MG63 (cell line): Measurements from ENCODE around the gene PPP1R3F. TPM values are rescaled to one million over a fixed set of nuclear protein-coding genes. Genes with fewer than 3 reads are reported as not detected.
A peak's percentile ranks its signal among the peaks of the same experiment; 100 is the strongest.

Source experiments
- DNase-seq: peaks from one replicate; pipeline ENCODE4 v3.0.0-alpha.2; 2020
- H3K27me3 ChIP-seq: fragments of 250-450 bp; sonication (Bioruptor Pico); 2 replicates; pipeline ENCODE4 v1.5.1; 2020; ENCODE audit warnings: mild to moderate bottlenecking, moderate library complexity
- H3K36me3 ChIP-seq: fragments of 250-450 bp; sonication (Bioruptor Pico); 2 replicates; pipeline ENCODE4 v1.5.1; 2020; ENCODE audit warnings: mild to moderate bottlenecking, moderate library complexity
- H3K4me3 ChIP-seq: fragments of 250-450 bp; sonication (Bioruptor Pico); 2 replicates; pipeline ENCODE4 v1.5.1; 2020; ENCODE audit warnings: mild to moderate bottlenecking, moderate library complexity
- H3K9me3 ChIP-seq: fragments of 250-450 bp; sonication (Bioruptor Pico); 2 replicates; pipeline ENCODE4 v1.5.1; 2020; ENCODE audit warnings: mild to moderate bottlenecking, moderate library complexity
- total RNA-seq: library from RNA; depleted of rRNA; stranded (reverse); fragments of >200 nt; shearing (Covaris generic); gene quantifications from 2 replicates; pipeline ENCODE4 v1.2.3, GENCODE V29; 2014; ENCODE audit warnings: low replicate concordance; rRNA removed

PPP1R3F gene
- total RNA-seq, result 3.2 and 7.6 TPM in 2 replicates

DNA sequence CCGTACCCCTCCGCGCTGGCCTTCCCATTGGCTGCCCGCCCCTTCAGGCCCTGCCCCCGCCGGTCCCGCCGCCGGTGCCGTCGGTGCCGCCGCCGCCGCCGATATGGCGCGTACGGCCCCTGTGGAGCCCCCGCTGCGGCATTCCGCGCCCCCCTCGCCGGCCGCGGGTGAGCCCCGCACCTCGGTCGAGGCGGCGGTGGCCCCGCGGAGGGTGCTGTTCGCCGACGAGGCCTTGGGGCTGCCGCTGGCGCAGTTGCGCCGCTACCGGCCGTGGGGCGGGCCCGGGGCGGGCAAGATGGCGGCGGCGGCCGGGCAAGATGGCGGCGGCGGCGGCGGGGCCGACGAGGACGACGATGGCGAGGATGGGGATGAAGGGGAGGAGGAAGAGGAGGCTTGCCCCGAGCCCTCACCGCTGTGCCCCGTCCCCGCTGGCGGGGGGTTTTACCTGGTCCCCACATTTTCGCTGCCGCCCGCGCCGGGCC is at the start of gene PPP1R3F:
PPP1R3F (plus strand) TSS at position 27 of the 482 bp plus-strand sequence; CDS start at position 104, 77 bp downstream.
- Histone ChIP-seq H3K4me3 (peak within 1 kb of the TSS; percentile 63), H3K27me3 (no peaks in the 10 kb centered on the region), H3K36me3 (peaks cover 3% of the 10 kb centered on the region; the same call in 1 of the 2 replicates), H3K9me3 (no peaks in the 10 kb centered on the region)
- DNase-seq, result no peak

DNA sequence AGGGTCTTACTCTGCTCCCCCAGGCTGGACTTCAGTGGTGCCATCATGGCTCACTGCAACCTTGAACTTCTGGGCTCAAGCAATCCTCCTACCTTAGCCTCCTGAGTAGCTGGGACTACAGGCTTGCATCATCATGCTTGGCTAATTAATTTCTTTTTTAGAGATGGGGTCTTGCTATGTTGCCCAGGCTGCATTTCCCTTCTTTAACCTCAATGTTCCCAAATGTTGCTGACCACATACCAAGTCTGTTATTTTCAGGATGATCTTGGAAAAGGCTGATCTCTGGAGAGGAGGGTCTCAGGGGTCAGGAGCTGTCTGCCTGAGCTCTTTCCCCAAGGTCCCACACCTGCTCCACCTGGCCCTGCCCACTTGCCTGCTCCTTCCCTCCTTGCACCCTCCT is 49.5 kb upstream of the PPP1R3F start:
- H3K27me3 ChIP-seq, result no peaks in the 10 kb centered on the region
- H3K36me3 ChIP-seq, result no peaks in the 10 kb centered on the region
- no peak overlapping the region for H3K4me3 ChIP-seq
- no peaks in the 10 kb centered on the region for H3K9me3 ChIP-seq
- DNase-seq, result no peak

GRCh38 chrX:49221868-49222267 is 47.7 kb upstream of the PPP1R3F start:
- Histone ChIP-seq H3K4me3 (no peak overlapping the region), H3K36me3 (no peaks in the 10 kb centered on the region), H3K9me3 (no peaks in the 10 kb centered on the region), H3K27me3 (no peaks in the 10 kb centered on the region)
- no peak for DNase-seq

DNA sequence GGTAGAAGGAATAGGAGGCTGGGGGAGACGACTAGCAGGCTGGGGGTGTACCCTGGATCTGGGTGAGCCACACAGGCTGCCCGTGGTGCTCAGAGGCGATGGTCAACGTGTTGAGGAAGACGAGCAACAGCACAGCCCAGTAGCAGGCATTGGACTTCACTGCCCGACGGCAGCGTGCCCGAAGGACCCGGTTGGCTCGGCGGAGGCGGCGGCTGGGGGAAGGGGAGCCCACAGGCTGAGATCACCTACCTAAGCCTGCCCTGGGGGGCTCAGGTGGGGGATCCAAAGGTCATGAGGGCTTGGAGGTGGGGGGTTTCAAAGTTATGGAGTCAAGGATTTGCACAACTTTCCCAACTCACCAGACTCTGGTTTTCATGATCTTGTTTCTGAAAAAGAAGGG is 43.7 kb upstream of the PPP1R3F start:
- no peak for DNase-seq
- Histone ChIP-seq H3K36me3 (no peaks in the 10 kb centered on the region), H3K9me3 (no peaks in the 10 kb centered on the region), H3K4me3 (no peak overlapping the region), H3K27me3 (no peaks in the 10 kb centered on the region)

GRCh38 chrX:49226946-49227345 is 42.6 kb upstream of the PPP1R3F start:
- no peaks in the 10 kb centered on the region for H3K27me3 ChIP-seq
- H3K36me3 ChIP-seq, result no peaks in the 10 kb centered on the region
- no peaks in the 10 kb centered on the region for H3K9me3 ChIP-seq
- no peak for DNase-seq
- no peak overlapping the region for H3K4me3 ChIP-seq

- H3K27me3 ChIP-seq, result no peaks in the 10 kb centered on the region
- no peak for DNase-seq
- no peaks in the 10 kb centered on the region for H3K36me3 ChIP-seq
- H3K9me3 ChIP-seq, result no peaks in the 10 kb centered on the region
- no peak overlapping the region for H3K4me3 ChIP-seq
Observed at GRCh38 chrX:49227726-49228125, 41.9 kb upstream of the PPP1R3F start.

DNA sequence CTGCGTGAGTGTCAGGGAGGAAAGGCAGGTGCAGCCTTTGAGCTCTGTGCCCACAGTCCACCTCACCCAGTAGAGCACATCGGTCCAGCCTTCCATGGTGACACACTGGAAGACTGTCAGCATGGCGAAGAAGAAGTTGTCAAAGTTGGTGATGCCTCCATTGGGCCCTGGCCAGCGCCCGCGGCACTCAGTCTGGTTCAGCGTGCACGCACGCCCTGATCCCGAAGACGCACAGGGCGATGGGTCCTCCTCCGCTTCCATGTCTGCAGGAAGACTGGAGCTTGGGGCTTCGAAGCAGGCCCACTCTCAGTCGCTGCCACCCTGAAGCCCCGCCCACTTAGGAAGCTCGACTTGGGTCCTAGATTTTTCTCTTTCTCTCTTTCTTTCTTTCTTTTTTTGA is 41.4 kb upstream of the PPP1R3F start:
- H3K9me3 ChIP-seq, result no peaks in the 10 kb centered on the region
- H3K4me3 ChIP-seq, result no peak overlapping the region
- no peaks in the 10 kb centered on the region for H3K36me3 ChIP-seq
- no peaks in the 10 kb centered on the region for H3K27me3 ChIP-seq
- no peak for DNase-seq

GRCh38 chrX:49230500-49231232 is 38.9 kb upstream of the PPP1R3F start:
- Histone ChIP-seq H3K4me3 (no peak overlapping the region), H3K9me3 (no peaks in the 10 kb centered on the region), H3K27me3 (no peaks in the 10 kb centered on the region), H3K36me3 (no peaks in the 10 kb centered on the region)
- DNase-seq, result no peak

DNA sequence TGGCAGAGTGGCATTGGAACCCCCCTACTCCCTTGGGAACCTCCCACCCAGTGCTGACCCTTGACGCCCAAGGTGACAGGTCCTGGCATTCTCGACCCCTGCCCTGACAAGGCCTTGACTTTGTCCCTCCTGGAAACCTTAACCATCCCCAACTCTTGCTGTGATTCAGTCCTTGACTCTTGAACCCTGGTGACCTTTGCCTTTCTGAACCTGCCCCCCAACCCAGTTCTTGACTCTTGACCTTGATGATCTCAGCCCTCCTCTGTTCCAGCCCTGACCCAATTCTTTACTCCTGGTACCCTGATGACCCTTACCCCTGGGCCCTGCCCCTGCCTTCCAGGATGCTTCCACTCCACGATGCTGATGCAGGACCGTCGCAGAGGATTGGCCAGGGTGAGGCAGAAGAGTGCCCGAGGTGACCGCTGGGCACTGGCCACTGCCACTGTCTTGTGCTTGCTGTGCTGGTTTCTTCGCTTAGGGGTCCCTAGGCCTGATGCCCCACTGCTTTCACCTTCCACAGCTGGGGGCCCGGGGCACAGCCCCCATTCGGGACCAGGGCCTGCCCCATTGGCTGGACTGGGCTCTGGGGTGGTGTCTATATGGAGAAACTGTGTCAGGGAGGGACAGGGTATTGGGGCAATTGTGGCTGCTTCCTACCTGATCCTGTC is 38.1 kb upstream of the PPP1R3F start:
- Histone ChIP-seq H3K36me3 (no peaks in the 10 kb centered on the region), H3K9me3 (no peaks in the 10 kb centered on the region), H3K4me3 (no peak overlapping the region), H3K27me3 (no peaks in the 10 kb centered on the region)
- DNase-seq, result no peak

- Histone ChIP-seq H3K27me3 (no peaks in the 10 kb centered on the region), H3K9me3 (no peaks in the 10 kb centered on the region), H3K4me3 (no peak overlapping the region), H3K36me3 (no peaks in the 10 kb centered on the region)
- no peak for DNase-seq
Observed at GRCh38 chrX:49232525-49232924, 37.1 kb upstream of the PPP1R3F start.

DNA sequence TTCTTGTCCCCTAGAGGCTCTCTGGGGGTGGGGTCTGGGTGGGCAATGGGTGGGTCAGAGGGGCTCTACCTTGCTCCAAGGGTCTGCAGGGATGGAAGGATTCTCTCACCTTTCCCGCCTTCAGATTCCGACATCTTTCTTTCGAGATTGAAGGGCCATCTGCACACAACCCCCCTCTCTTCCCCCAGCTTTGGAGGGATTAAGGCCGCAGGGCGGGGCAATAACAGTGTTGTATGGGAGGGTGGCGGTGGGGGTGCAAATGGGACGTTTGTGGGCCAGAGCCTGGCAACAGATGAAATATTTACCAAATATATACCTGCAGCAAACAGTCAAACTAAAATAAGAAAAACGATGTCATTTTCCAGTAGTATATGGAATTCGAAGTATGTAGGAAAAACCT is 36.4 kb upstream of the PPP1R3F start, which contains the start of gene CACNA1F:
CACNA1F (minus strand) TSS at position 165 of the 400 bp plus-strand sequence; CDS start at position 134, 31 bp downstream.
- no peak for DNase-seq
- H3K36me3 ChIP-seq, result no peaks in the 10 kb centered on the region
- no peak within 1 kb of the TSS for H3K4me3 ChIP-seq
- H3K9me3 ChIP-seq, result no peaks in the 10 kb centered on the region
- H3K27me3 ChIP-seq, result no peaks in the 10 kb centered on the region

DNA sequence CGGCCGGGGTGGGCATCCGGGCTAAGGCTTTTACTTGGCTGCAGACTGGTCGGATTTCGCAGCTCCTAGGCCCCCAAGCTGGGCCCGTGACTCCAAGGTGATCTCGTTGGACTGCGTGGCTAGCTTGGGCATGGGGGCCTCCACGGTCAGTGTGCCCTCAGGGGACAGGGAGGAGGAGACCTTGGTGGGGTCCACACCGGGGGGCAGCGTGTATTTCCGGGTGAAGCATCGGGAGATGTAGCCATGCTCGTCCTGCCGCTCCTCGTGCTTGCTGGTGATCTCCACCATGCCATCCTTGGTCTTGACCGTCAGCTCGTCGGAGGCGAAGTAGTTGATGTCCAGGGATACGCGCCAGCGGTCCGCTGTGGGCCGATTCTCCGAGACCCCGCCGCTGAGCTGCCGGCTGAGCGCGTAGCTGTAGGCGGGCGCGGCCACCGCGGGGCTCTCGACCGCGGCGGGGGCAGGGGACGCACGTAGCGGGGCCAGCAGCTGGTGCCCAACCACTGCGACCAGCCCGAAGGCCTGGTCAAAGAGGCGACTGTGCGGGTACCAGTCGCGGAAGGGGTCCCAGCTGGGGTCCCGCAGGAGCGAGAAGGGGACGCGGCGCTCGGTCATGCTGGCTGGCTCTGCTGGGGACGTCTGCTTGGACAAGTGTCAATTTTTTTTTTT is 35.6 kb upstream of the PPP1R3F start:
- no peak for DNase-seq
- Histone ChIP-seq H3K4me3 (no peak overlapping the region), H3K36me3 (no peaks in the 10 kb centered on the region), H3K9me3 (no peaks in the 10 kb centered on the region), H3K27me3 (no peaks in the 10 kb centered on the region)

DNA sequence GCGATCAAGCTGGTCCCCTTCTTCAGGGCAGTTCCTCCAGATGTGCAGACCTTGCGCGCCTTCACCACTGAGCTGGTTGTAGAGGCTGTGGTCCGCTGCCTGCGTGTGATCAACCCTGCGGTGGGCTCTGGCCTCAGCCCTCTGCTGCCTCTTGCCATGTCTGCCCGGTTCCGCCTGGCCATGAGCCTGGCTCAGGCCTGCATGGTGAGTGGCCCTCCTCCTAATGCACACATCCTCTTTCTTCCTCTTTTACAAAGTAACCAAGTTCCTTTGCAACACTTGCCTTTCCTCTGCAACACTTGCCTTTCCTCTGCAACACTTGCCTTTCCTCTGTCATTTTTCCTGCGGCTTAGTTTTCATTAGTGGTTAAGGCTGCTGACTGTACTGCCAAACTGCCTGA is 32.5 kb upstream of the PPP1R3F start:
- DNase-seq, result no peak
- no peaks in the 10 kb centered on the region for H3K9me3 ChIP-seq
- no peaks in the 10 kb centered on the region for H3K36me3 ChIP-seq
- H3K27me3 ChIP-seq, result no peaks in the 10 kb centered on the region
- H3K4me3 ChIP-seq, result no peak overlapping the region

DNA sequence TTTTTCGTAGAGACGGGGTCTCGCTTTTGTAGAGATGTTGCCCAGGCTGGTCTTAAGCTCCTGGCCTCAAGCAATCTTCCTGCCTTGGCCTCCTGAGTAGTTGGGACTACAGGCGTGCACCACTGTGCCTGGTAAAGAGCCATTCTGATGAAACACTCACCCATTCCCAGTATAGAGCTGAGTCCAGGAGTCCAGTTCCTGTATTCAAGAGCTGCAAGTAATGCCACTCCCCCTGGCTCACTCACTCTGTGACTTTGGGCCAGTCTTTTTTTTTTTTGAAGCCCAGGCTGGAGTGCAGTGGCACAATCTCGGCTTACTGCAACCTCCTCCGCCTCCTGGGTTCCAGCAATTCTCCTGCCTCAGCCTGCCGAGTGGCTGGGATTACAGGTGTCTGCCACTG is 30.9 kb upstream of the PPP1R3F start:
- no peak for DNase-seq
- H3K27me3 ChIP-seq, result no peaks in the 10 kb centered on the region
- H3K4me3 ChIP-seq, result no peak overlapping the region
- no peaks in the 10 kb centered on the region for H3K9me3 ChIP-seq
- no peaks in the 10 kb centered on the region; the same call in none of the 2 replicates for H3K36me3 ChIP-seq

DNA sequence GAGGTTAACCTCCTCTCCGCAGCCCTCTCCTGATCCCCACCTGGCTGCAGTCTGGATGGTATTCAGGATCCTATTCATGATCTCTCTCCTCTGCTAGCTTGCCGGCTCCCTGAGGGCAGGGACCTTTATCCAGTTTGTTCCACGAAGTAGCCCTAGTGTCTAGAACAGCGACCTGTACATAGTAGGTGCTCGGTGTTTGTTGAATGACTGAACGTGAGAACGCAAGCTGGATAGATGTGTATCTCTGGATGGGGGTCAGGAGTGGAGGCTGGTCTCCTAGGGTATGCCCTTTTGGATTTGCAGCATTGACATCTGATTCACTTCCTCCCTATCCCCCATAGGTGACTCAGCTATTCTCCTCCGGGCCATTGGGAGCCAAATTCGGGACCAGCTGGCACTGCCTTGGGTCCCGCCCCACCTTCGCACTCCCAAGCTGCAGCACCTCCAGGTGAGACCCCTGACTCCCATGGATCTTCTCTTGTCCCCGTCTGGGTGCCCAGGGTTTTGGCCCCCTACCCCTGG is 27.0 kb upstream of the PPP1R3F start:
- Histone ChIP-seq H3K9me3 (no peaks in the 10 kb centered on the region), H3K36me3 (peaks cover 2% of the 10 kb centered on the region), H3K27me3 (no peaks in the 10 kb centered on the region), H3K4me3 (no peak overlapping the region)
- peak; percentile 40 for DNase-seq

- peaks cover 2% of the 10 kb centered on the region for H3K36me3 ChIP-seq
- H3K27me3 ChIP-seq, result no peaks in the 10 kb centered on the region
- DNase-seq, result peak; percentile 61
- no peak overlapping the region for H3K4me3 ChIP-seq
- H3K9me3 ChIP-seq, result no peaks in the 10 kb centered on the region
Observed at GRCh38 chrX:49243166-49243565, 26.4 kb upstream of the PPP1R3F start.

- H3K4me3 ChIP-seq, result no peak overlapping the region
- H3K36me3 ChIP-seq, result peaks cover 2% of the 10 kb centered on the region
- DNase-seq, result no peak
- H3K9me3 ChIP-seq, result no peaks in the 10 kb centered on the region
- no peaks in the 10 kb centered on the region for H3K27me3 ChIP-seq
Observed at GRCh38 chrX:49244207-49244606, 25.4 kb upstream of the PPP1R3F start.
